OCI-LY3 (cell line): ENCODE results near the gene POP4.

Experiments
- H2AFZ ChIP-seq: fragments of 200-600, 300-600 bp; shearing (Covaris generic); 2 replicates; pipeline ENCODE4 v1.6.0; 2014; ENCODE audit warnings: antibody characterized with exemption, low read depth, low read length
- H3K27ac ChIP-seq: fragments of 200-600, 300-600 bp; sonication (generic); 2 replicates; pipeline ENCODE4 v1.5.1; 2014; ENCODE audit warnings: mild to moderate bottlenecking, low read length, moderate library complexity, mixed read lengths
- H3K27me3 ChIP-seq: fragments of 200-600, 300-600 bp; sonication (generic); 2 replicates; pipeline ENCODE4 v1.6.1; 2014; ENCODE audit warnings: low read depth, low read length, mixed read lengths
- H3K36me3 ChIP-seq: fragments of 200-600, 300-600 bp; sonication (generic); replicated peaks from 2 replicates; pipeline ENCODE3; 2014; ENCODE audit warnings: low read depth, low read length, mixed read lengths
- H3K4me1 ChIP-seq: fragments of 300-600, 200-600 bp; sonication (generic); 2 replicates; pipeline ENCODE4 v1.6.1; 2014; ENCODE audit warnings: low read length, mixed read lengths
- H3K4me2 ChIP-seq: fragments of 200-600, 300-600 bp; sonication (generic); 2 replicates; pipeline ENCODE4 v1.6.1; 2014; ENCODE audit warnings: low read length, mixed read lengths
- H3K4me3 ChIP-seq: fragments of 300-600, 200-600 bp; sonication (generic); 2 replicates; pipeline ENCODE4 v1.5.1; 2014; ENCODE audit warnings: antibody characterized with exemption, mild to moderate bottlenecking, low read length, moderate library complexity
- H3K79me2 ChIP-seq: fragments of 300-600, 200-600 bp; shearing (Covaris generic); 2 replicates; pipeline ENCODE4 v1.6.1; 2014; ENCODE audit warnings: mild to moderate bottlenecking, low read length, mixed read lengths
- H3K9ac ChIP-seq: fragments of 300-600, 200-600 bp; shearing (Covaris generic); 2 replicates; pipeline ENCODE4 v1.6.0; 2014; ENCODE audit warnings: mild to moderate bottlenecking, low read length, moderate library complexity
- H3K9me3 ChIP-seq: fragments of 200-600, 300-600 bp; shearing (Covaris generic); 2 replicates; pipeline ENCODE4 v1.6.1; 2014; ENCODE audit warnings: low read length, mixed read lengths; ENCODE audit not compliant: insufficient read depth
- H4K20me1 ChIP-seq: fragments of 200-600, 300-600 bp; sonication (generic); 2 replicates; pipeline ENCODE4 v1.6.1; 2016; ENCODE audit warnings: low read length, mixed read lengths; ENCODE audit not compliant: insufficient read depth
- CTCF ChIP-seq: fragments of 200-600, 300-600 bp; sonication (generic); IDR thresholded peaks from 2 replicates; pipeline ENCODE4 v1.5.1; 2014; ENCODE audit warnings: antibody characterized with exemption, low read length, low read depth
- EZH2phosphoT487 ChIP-seq: fragments of 200-600 bp; shearing (Covaris generic); IDR thresholded peaks from 2 replicates; pipeline ENCODE4 v1.6.1; 2018; ENCODE audit warnings: antibody characterized with exemption, mixed run types, low read depth

Gene POP4

GRCh38 chr19:29569038-29569911 lies 36.8 kb upstream of the POP4 start:
- H3K27ac ChIP-seq: no peak overlapping the region
- H3K4me2 ChIP-seq: no peak overlapping the region
- H3K9me3 ChIP-seq: no peaks in the 10 kb centered on the region
- no peaks in the 10 kb centered on the region for H4K20me1 ChIP-seq
- TF ChIP-seq CTCF (no peak), EZH2phosphoT487 (no peak)
- H3K36me3 ChIP-seq: no peaks in the 10 kb centered on the region
- no peak overlapping the region for H3K4me3 ChIP-seq
- no peaks in the 10 kb centered on the region for H3K79me2 ChIP-seq
- H3K9ac ChIP-seq: no peak overlapping the region
- peaks cover 53% of the 10 kb centered on the region for H3K27me3 ChIP-seq
- H3K4me1 ChIP-seq: no peaks in the 10 kb centered on the region
- H2AFZ ChIP-seq: no peak overlapping the region

GRCh38 chr19:29571181-29571580 lies 34.9 kb upstream of the POP4 start:
- no peaks in the 10 kb centered on the region for H3K79me2 ChIP-seq
- H3K4me1 ChIP-seq: peaks cover 7% of the 10 kb centered on the region
- H3K4me2 ChIP-seq: no peak overlapping the region
- H2AFZ ChIP-seq: no peak overlapping the region
- no peak overlapping the region for H3K27ac ChIP-seq
- TF ChIP-seq EZH2phosphoT487 (no peak), CTCF (no peak)
- H3K36me3 ChIP-seq: no peaks in the 10 kb centered on the region
- peaks cover 60% of the 10 kb centered on the region for H3K27me3 ChIP-seq
- H4K20me1 ChIP-seq: no peaks in the 10 kb centered on the region
- H3K4me3 ChIP-seq: no peak overlapping the region
- no peak overlapping the region for H3K9ac ChIP-seq
- no peaks in the 10 kb centered on the region for H3K9me3 ChIP-seq

DNA sequence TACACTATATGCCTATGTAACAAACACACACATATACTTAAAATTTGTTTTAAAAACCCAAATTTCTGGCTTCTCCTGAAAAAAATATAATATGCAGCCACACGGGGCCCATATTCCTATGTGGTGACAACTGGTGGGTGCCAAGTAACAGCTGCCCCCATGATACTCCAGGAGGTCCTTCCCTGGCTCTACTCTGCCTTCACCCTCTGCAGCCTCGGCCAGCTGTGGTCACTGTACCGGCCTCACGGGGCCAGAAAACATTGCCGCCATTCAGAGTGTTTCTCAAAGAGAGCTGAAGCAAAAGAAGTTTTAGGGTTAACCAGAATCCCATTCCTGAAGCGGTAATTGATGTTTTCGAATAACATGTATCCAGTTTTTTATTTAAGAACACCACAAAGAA lies 32.6 kb upstream of the POP4 start:
- H3K79me2 ChIP-seq: no peaks in the 10 kb centered on the region
- H3K4me1 ChIP-seq: peaks cover 24% of the 10 kb centered on the region
- H3K27me3 ChIP-seq: peaks cover 62% of the 10 kb centered on the region
- H3K9me3 ChIP-seq: no peaks in the 10 kb centered on the region
- H3K27ac ChIP-seq: no peak overlapping the region
- H4K20me1 ChIP-seq: no peaks in the 10 kb centered on the region
- no peak overlapping the region for H3K4me2 ChIP-seq
- no peak overlapping the region for H2AFZ ChIP-seq
- H3K4me3 ChIP-seq: no peak overlapping the region
- no peak overlapping the region for H3K9ac ChIP-seq
- no peaks in the 10 kb centered on the region for H3K36me3 ChIP-seq
- TF ChIP-seq EZH2phosphoT487 (no peak), CTCF (no peak)

DNA sequence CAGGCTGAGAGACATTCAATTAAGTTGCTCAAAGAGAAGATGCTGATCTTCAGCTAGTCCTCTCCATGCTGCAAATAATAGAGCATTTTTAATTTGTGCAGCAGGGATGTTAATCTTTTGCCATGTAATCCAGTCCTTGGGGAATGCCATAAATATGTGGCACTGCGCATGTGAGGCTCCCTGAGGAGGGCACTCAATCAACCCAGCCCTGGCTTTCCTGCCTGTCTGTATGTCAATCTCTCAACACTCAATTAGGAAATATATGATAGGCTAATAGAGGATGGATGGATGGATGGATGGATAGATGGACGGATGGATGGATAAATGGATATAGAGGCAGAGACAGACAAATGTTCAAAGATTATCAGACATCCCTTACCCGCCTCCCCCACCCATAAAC lies 31.6 kb upstream of the POP4 start:
- Histone ChIP-seq H3K4me3 (no peak overlapping the region), H3K27me3 (peaks cover 58% of the 10 kb centered on the region)

More for the DNA sequence above, 31.6 kb upstream of the POP4 start:
- no peak overlapping the region for H3K27ac ChIP-seq
- H4K20me1 ChIP-seq: no peaks in the 10 kb centered on the region
- H3K4me1 ChIP-seq: peaks cover 24% of the 10 kb centered on the region
- H2AFZ ChIP-seq: no peak overlapping the region
- TF ChIP-seq EZH2phosphoT487 (no peak), CTCF (no peak)
- H3K9ac ChIP-seq: no peak overlapping the region
- no peaks in the 10 kb centered on the region for H3K36me3 ChIP-seq
- no peaks in the 10 kb centered on the region for H3K9me3 ChIP-seq
- H3K4me2 ChIP-seq: no peak overlapping the region
- no peaks in the 10 kb centered on the region for H3K79me2 ChIP-seq
